Germinal center (tissue), 1 donor: ENCODE measurements around the gene SYNPO.

Source experiments
- DNase-seq: peaks from one replicate; pipeline ENCODE4 v3.0.0; 2012; ENCODE audit warnings: mixed read lengths, low spot score

SYNPO gene

GRCh38 chr5:150608991-150609390, 31.5 kb upstream of the SYNPO start:
- no peak for DNase-seq

DNA sequence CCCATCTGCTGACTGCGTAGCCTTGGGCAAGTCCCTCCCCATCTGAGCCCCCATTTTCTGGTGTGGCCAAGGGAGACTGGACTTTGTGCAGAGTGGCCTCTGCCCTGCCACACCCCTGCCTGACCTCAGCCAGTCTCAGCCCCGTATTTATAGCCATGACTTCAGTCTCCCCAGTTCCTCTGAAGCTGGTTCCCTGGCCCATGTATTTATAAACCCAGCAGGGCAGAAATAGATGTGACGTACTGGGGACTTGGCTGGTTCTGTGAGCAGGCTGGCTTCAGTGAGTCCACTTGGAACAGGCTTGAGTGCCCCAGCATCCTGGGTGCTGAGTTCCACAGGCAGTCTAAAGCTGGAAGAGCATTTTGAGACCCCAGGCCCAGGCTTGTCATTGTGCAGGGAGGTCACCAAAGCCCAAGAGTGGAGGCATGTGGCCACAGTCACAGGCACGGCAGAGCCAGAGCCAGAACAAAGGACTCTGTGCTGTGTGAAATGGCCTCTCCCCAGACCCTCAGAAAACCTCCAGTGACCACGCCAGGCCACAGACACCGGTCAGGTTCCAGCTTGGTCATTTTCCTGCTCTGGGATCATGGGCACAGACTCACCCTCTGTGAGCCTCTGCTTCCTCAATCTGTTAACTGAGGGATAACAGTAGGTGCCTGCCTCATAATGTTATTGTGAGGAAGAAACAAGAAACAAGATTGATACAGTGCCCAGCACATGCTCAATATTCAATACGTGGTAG, 30.4 kb upstream of the SYNPO start:
- no peak for DNase-seq

DNA sequence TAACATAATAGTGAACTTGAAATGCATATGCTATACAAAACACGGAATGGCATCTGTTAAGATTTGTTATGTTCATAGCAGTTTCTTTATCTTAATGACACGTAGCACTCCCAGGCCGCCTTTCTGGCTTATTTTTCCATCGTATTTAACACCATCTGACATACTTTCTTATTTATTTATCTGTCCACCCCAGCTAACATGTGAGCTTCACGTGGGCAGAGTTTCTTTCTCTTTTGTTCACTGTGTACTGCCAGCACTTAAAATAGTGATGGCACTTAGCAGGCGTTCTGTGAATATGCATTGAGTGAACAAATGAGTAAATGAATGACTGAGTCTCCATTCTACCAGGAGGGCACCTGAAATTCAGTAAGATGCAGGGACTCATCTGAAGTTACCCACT, 29.4 kb upstream of the SYNPO start:
- no peak for DNase-seq

- DNase-seq = no peak
Measured at GRCh38 chr5:150612405-150612804, 28.1 kb upstream of the SYNPO start.

DNA sequence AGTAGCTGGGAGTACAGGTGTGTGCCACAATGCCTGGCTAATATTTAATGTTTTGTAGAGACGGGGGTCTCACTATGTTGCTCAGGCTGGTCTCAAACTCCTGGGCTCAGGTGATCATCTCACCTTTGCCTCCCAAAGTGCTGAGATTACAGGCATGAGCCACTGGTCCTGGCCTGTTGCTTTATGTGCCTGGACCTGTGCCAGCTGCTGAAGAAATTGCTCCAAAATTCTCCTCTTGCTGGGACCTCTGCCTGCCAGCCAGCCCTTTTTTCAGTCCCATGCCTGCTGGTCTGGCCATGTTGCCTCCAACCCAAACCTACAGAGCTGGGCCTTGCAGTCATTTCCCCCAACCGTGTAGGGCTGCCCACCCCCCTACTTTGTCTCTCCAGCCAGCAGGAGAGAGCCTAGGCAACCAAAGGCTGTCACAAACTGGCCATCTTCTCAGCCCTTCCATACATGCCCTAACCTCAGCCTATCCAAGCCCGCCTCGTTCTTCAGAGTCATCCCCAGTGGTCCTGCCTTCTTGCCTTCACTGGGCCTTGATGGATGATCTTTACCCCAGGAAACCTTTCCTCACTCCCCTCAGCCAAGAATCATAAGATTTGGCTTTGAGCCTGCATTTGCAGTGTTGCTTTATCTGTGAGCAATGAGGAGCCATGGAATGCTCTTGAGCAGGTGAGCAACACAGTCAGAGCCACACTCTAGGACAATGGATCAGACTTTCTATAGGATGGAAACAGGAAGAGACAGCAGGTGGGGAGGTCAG, 27.4 kb upstream of the SYNPO start:
- no peak for DNase-seq

DNA sequence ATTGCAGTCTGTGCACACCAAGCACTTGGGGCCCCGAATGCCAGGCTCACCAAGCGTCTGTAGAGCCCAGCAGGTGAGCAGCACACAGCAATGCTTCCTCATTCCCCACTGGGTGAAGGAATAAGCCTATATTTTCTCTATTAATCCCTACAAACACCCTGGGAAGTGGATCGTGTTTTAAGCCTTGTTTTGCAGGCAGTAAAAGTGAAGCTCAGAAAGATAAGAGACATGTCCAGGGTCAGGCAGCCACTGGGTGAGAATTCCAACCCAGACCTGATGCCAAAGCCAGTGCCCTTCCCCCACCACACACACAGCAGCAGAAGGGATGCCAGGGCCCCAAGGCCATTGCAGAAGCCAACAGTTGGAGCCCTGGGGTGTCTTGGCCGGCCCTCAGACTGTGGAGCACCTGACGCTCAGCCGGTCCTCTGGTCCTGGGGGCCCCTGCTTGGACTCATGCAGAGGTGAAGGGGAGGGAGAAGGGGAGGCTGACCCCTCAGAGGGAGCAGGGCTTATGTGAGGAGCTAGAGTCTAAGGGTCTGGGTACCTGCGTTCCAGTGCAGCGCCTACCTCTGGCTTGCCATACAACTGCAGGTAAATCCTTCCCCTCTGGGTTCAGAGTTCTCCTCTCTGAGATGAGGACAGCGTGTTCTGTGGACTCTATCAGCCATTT, 26.3 kb upstream of the SYNPO start:
- no peak for DNase-seq

GRCh38 chr5:150614661-150615060, 25.8 kb upstream of the SYNPO start:
- DNase-seq = no peak

GRCh38 chr5:150615141-150615699, 25.2 kb upstream of the SYNPO start:
- DNase-seq = no peak

DNA sequence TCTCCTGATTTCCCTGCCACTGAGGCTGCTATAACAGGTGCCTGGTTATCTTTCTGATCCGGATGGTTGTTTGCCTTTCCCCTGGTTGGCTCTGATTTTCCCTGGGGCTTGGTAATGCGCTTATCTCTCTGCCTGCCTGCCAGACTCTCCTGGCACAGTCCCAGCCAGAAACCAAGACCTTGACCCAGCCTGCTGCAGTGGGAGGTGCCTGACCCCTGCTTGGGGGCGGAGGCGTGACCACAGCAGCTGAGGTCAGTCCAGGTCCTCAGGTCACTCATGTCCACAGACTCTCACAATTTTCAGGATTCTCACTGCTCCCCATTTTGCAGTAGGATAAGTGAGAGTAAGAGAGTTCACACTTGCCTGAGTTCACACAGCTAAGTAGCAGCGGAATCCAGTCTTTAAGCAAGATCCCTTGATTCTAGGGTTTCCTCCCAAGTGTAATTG, 24.4 kb upstream of the SYNPO start:
- DNase-seq = no peak

DNA sequence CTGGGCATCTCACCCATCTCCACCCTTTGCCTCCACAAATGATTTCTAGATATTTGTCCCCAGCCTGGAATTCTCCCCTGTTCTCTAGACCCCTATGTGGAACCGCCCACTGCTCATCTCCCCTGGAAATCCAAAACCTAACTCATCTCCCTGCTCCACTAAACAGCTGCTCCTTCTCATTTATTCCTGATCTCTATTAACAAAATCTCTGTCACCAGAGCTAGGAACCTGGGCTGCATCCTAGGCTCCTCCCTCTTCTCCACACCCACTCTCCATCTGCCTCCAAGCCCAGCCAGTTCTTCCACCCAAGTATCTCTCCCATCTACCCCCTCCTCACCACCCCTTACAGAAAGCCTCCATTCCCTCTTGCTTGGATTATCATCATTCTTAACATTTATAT, 24.0 kb upstream of the SYNPO start:
- no peak for DNase-seq

DNA sequence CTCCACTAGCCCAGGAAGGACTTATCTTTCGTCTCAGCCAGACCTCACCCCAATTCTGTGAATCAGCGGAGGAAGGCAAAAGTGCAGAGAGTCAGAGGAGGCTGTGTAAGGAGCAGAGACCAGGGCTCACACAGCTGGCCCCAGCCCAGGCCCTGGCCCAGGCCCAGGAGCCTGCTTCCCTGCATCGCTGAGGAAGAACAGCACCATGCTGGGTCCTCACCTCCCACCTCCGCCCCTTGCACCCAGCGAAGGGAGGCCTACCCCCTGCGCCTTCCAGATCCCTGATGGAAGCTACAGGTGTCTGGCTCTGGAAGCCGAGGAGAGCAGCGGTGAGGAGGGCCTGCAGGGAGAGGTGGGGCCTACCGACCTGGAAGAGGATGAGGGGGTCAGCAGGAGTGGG, 22.3 kb upstream of the SYNPO start:
- DNase-seq = no peak

DNA sequence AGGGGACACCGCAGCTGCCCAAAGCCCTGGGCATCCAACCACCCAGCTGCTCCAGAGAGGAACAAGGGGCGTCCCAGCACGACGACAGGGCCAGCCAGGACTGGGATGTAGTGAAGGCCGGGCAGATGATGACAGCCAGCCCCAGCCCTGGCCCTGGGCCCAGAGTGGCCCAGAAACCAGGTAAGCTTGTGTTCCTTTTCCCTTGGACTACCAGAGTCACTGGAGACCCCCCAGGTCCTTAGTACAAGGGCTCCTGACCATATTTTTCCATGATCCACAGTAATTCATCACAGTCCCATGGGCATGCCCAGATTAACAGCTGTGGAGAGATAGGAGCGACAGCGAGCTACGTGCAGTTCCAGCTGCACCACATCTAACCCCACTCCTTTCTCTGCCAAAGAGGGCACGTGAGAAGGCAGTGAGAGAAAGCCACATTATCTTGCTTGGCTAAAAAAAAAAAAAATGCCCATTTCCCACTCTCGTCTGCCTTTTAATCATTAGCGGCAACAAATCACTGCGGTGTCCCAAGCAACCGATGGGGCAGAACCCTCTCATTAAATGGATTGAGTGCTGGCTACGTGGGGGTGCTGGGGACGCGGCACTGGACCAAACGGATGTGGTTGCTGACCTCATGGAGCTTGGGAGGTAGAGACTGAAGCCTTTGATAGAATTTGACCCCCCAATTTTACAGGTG, 21.7 kb upstream of the SYNPO start:
- DNase-seq = no peak

- DNase-seq = no peak
Measured at GRCh38 chr5:150619359-150620230, 20.9 kb upstream of the SYNPO start.

DNA sequence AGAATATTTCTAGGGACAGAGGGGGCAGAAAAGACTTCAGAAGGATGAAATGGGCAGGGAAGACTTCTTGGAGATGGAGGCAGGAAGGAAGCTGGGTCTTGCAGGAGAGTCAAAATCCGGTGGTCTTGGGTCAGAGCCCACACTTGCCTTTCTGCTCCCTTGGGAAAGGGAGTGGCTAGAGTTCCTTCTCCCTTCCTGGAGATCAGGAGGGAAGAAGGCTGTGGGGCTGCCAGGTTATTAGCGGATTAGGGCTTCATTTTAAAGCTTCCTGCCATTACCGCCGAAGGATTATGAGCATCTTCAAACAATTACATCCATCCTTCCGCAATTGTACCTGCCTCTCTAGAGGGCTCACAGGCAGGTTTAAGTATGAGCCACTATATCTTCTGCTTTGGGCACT, 19.2 kb upstream of the SYNPO start:
- DNase-seq = no peak

DNA sequence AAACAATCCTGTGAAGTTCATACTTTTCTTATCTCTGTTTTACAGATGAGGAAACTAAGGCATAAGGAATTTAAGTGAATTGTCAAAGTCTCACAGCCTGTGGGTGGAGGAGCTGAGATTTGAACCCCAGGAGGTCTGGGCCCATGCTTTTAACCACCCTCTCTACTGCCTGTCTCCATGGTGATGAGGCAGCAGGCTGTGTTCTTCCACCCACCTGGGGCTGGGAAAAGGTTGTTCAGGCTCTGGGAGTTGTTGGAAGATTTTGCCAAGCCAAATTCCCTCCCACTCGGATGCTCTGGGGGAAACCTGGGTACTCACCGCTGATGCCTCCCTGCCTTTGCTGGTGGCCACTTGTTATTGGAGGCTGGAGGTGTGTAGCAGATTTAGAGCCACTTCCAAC, 18.3 kb upstream of the SYNPO start:
- DNase-seq = no peak

GRCh38 chr5:150623152-150623877, 17.1 kb upstream of the SYNPO start:
- peak; percentile 26 for DNase-seq

DNA sequence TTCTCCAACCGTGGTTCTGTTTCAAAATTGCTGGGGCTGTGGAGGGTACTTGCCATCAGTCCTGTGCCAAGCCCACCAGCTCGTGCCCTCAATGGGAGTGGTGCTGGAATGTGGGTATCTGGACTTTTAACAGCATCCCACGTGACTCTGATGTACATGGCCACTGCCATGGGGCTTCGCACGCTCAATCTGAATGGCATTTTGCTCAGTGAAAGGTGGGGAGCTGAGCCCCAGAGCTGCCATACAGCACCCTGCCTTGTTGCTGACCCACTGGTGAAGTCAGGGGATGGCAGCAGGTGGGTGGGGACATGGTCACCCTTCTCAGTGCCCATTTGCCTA, 16.6 kb upstream of the SYNPO start:
- DNase-seq = no peak

DNA sequence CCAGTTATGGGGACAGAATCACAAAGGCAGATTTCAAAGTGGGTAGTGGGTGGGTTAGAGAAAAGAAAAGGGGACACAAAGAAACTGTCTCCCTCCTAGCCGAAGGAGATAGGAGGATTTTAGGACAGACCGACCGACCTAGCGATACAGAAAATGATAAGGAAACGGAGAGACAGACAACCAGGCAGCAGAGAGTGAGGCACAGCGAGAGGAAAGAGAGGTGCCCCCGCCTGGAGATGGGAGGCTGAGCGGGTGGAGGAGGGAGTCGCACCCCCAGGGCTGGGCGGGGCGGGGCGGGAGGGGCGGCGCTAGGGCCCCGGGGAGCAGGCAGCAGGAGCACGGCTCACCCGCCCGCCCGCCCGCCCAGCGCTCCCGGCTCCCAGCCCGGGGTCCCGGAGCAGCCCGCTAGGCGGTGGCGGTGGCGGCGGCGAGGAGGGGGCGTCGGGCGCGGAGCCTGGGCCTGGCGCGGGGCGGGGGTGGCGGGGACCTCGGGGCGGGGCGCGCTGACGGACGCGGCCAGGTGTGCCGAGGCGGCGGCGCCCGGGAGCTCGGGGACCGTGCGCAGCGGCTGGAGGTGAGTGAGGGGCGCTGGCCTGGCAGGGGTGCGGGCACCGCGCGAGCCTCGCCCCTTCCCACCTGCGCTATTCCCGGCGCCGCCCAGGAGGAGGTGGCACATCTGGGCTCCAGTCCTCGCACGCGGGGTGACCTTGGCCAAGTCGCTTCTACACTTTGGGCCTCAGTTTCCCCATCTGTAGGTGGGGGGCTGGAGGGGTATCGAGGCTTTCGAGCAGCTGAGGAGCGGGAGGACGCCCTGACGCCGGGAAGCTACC, 15.9 kb upstream of the SYNPO start:
- peak; percentile 73 for DNase-seq

- no peak for DNase-seq
Measured at GRCh38 chr5:150625164-150625535, 15.3 kb upstream of the SYNPO start.
